Measurements from ENCODE around the gene ACBD4.

ACBD4 gene

DNA sequence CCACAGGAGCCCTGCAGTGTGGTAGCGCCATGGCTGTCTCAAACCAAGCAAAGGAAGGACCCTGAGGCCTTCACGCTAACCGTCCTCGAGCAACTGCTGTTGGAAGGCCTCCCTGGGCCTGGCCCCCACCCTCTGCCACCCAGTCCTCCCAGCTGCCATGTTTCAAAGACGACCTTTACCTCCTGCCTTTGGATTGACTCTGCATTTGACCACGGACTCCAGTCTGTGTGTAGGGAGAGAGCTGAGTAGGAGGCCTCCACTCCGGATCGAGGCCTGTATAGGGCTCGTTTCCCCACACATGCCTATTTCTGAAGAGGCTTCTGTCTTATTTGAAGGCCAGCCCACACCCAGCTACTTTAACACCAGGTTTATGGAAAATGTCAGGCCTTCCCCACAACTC lies 27.4 kb upstream of the ACBD4 start:
- TF ChIP-seq, protein P1, sequence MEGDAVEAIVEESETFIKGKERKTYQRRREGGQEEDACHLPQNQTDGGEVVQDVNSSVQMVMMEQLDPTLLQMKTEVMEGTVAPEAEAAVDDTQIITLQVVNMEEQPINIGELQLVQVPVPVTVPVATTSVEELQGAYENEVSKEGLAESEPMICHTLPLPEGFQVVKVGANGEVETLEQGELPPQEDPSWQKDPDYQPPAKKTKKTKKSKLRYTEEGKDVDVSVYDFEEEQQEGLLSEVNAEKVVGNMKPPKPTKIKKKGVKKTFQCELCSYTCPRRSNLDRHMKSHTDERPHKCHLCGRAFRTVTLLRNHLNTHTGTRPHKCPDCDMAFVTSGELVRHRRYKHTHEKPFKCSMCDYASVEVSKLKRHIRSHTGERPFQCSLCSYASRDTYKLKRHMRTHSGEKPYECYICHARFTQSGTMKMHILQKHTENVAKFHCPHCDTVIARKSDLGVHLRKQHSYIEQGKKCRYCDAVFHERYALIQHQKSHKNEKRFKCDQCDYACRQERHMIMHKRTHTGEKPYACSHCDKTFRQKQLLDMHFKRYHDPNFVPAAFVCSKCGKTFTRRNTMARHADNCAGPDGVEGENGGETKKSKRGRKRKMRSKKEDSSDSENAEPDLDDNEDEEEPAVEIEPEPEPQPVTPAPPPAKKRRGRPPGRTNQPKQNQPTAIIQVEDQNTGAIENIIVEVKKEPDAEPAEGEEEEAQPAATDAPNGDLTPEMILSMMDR (IDR thresholded peaks at IDR 0.05; ENCODE audit: low read length, missing control alignments): no peak
- no peak overlapping the region for H3K4me3 ChIP-seq (replicated peaks; ENCODE audit: low read depth, low read length)
- no peak for DNase-seq (ENCODE audit: low read depth)

DNA sequence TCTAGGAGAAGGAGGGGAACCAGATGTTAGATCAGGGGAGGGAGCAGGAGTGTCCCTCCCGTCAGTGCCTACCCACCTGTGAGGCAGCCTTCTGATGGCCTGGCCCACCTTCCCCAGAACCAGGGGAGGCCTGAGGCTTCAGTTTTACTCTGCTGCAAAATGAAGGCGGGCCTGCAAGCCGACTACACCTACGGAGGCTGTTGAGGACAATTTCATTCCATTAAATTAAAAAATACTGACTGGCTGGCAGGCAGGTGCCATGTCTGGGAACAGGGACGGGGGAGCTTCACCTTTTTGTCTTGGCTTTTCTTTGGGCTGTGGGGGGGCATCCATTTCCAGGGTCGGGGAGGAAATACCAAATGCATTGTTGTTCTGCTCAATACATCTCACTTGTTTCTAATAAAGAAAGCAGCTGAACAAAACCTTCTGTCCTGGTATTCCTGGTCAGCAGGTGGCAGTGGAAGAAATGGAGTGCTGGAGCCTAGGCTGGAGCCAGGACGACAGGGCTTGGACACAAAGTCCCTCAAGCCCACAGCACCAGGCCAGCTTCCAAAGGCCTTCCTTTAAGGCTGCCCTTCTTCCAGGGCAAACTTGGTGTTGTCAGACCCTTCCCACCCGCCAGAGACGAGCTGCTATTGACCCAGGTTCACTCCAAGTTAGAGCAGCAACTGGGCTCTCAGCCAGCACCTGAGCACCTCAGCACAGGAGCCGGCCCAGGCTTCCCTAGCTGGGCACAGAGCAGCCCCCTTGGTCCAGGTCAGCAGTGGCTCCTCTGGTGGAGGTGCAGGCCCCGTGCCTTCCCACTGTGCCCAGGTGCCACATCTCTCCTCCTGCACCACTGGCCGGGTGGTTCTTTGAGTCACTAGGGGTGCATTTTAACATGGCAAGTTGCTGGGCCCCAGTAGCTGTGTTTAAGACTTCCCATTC lies 26.6 kb upstream of the ACBD4 start:
- no peak for DNase-seq (ENCODE audit: low read depth)
- no peak overlapping the region for H3K4me3 ChIP-seq (replicated peaks; ENCODE audit: low read depth, low read length)
- TF ChIP-seq, protein P1 (IDR thresholded peaks at IDR 0.05; ENCODE audit: low read length, missing control alignments): peak; percentile 7

DNA sequence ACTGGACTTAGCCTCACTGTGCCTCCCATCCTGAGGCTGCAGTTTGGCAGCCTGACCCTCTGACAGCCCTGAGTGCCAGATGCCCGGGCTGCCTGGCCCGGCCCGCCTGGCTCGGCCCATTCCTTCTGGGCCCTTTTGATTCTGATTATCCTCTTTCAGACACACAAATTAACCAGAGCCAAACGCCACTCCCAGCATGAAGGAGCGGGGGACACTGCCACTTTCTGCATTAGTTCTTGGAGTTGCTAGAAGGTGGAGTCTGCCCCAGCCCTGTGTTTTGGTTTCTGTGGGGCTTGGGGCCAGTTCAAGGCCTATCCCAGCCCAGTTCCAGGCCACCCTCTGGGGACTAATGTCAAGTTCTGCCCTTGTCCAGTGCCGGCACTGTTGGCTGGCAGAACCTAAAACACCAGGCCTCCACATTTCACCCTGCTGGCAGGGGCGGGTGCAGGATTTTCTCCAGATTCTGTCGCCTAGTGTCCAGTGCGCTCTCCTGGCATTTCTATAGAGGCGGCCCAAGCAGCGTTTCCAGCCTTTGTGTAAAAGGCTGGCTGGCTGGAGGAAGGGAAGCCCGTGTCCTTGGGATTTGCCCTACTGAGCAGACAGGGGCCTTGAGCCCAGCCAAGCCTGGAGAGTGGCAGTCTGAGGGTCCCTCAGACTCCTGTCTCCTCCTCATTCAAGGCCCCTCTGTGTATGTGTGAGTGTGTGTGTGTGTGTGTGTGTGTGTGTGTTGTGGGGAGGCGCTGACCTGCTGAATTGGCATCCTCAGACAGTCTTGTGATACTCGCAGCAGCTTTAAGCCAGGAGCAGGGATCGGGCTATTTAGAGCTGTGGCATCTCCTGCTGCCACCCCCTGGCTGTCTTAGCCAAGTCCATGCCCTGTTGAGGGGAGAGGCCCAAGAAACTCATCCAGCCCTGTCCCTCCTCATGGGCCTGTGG lies 24.5 kb upstream of the ACBD4 start:
- no peak overlapping the region for H3K4me3 ChIP-seq (replicated peaks; ENCODE audit: low read depth, low read length)
- DNase-seq (ENCODE audit: low read depth): no peak
- TF ChIP-seq, protein P1 (IDR thresholded peaks at IDR 0.05; ENCODE audit: low read length, missing control alignments): no peak

DNA sequence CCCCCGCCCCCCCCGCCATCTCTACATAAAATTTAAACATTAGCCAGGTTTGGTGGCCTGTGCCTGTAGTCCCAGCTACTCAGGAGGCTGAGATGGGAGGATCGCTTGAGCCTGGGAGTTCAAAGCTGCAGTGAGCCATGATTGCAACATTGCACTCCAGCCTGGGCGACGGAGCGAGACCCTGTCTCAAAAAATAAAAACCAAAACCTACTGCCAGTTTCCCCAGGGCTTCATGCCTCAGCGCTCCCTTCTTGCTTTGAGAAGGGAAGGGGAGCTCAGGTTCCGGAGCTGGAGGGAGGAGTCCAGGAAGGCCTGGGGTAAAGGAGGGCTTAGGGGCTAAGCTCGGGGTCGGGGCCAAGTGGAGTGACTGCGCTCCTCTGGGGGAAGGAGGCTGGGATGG lies 23.6 kb upstream of the ACBD4 start:
- TF ChIP-seq, protein P1 (IDR thresholded peaks at IDR 0.05; ENCODE audit: low read length, missing control alignments): no peak
- no peak for DNase-seq (ENCODE audit: low read depth)
- no peak overlapping the region for H3K4me3 ChIP-seq (replicated peaks; ENCODE audit: low read depth, low read length)

DNA sequence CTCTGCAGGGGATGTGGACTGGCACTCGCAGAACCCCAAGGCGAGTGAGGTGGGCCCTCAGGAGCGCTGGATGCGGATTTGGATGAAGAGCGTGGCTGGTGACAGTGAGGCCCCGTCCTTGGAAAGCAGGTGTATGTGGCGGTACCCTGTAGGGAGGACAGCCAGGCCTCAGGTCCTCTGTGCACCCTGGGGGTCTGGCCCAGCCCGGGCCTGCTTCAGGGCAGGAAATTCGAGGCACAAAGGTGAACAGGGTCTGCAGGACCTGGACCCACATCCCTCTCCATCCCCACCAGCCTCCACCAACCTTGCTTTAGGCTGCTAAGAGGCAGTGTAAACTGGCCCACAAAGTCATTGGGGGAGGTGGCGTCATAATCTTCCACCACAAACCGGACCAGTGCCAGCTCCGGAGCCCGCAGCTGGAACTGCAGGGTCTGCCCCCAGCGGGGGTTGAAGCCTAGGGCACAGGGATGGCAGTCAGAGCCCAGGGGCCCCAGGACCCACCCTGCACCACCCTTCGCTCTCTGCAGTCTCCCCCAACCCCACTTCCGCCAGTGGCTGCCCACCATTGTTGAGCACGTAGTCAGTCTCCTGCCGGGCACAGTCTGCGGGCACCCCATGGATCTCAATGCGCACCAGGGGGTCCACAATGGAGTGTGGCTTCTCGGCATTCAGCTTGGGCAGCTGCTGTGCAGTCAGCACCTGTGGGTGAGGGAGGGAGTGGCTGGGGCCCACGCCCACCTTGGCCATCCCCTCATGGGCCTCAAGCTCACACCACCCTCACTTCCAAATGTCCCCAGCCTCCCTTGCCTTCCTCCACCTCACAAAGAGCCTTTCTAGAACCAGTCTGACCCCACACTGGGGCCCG lies 22.7 kb upstream of the ACBD4 start:
- H3K4me3 ChIP-seq (replicated peaks; ENCODE audit: low read depth, low read length): no peak overlapping the region
- DNase-seq (ENCODE audit: low read depth): no peak
- TF ChIP-seq, protein P1 (IDR thresholded peaks at IDR 0.05; ENCODE audit: low read length, missing control alignments): no peak

DNA sequence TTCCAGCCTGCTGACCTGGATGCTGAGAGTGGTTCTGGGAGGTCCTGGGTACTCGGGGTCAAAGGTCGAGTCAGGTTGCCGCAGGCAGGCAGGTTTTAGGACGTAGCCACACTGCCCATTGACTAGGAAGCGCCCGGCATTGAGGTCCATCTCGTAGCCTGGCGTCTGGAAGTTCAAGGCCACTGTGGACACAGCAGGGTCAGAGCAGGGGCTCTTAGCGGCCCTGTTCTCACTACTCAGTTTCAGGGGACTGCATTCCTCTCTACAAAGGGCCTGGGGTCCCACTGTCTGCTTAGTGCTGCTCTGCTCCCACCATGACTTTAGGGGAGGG lies 22.1 kb upstream of the ACBD4 start:
- H3K4me3 ChIP-seq (replicated peaks; ENCODE audit: low read depth, low read length): no peak overlapping the region
- no peak for DNase-seq (ENCODE audit: low read depth)
- TF ChIP-seq, protein P1 (IDR thresholded peaks at IDR 0.05; ENCODE audit: low read length, missing control alignments): no peak

Measured in fibroblast of pulmonary artery (primary cell).